Endothelial cell of umbilical vein (primary cell): ENCODE measurements around the gene UPB1. TPM values are rescaled to one million over a fixed set of nuclear protein-coding genes. Genes with fewer than 3 reads are reported as not detected.

Source experiments
- BruUV-seq: library from RNA; stranded (reverse); fragments of 400-500 nt; replicated peaks from 2 replicates; lab custom pipeline; 2021; lab: Mats Ljungman, UMichigan
- CTCF ChIA-PET: fragments of 300-600, 350-600 bp; sonication (Branson Sonifier 250); formaldehyde crosslinking; loops from one replicate; lab custom pipeline; 2021; ENCODE audit warnings: antibody characterized with exemption, inconsistent platforms; lab: Charles Lee
- POLR2A ChIA-PET: fragments of 300-600, 350-600 bp; sonication (Branson Sonifier 250); formaldehyde crosslinking; loops from one replicate; lab custom pipeline; 2021; ENCODE audit warnings: antibody characterized with exemption, inconsistent platforms; lab: Charles Lee
- DNase-seq: peaks from one replicate; pipeline ENCODE4 v3.0.0-alpha.2; 2011; ENCODE audit warnings: low read depth, low spot score
- FAIRE-seq: peaks from 2 replicates; lab custom pipeline; 2011; peaks lifted over from hg19 to GRCh38; lab: Jason Lieb, UNC
- H2AFZ ChIP-seq: 2 replicates; pipeline ENCODE4 v1.6.0; 2012; ENCODE audit warnings: low read depth, low read length, control low read depth, inconsistent platforms
- H3K27ac ChIP-seq: 2 replicates; pipeline ENCODE4 v1.5.1; 2011; ENCODE audit warnings: low read depth, mild to moderate bottlenecking, control low read depth, low read length, moderate library complexity; ENCODE audit not compliant: insufficient read depth
- H3K27me3 ChIP-seq, 2 experiments: 2 replicates each; pipeline versions ENCODE4 v1.6.0 to v1.6.1; 2011; ENCODE audit warnings: low read length in 2 of 2, mixed read lengths in 1 of 2; ENCODE audit not compliant: control insufficient read depth in 2 of 2, insufficient read depth in 2 of 2
- H3K36me3 ChIP-seq, 2 experiments: 2 replicates in 1 of 2; 3 replicates in 1 of 2; pipeline ENCODE4 v1.5.1; 2011; ENCODE audit warnings: low read length in 2 of 2, mild to moderate bottlenecking in 1 of 2, moderate library complexity in 1 of 2; ENCODE audit not compliant: control insufficient read depth in 2 of 2, insufficient read depth in 2 of 2; ENCODE audit errors: extremely low read depth in 1 of 2
- H3K4me1 ChIP-seq: 3 replicates; pipeline ENCODE4 v1.5.1; 2011; ENCODE audit warnings: mild to moderate bottlenecking, low read length; ENCODE audit not compliant: control insufficient read depth, insufficient read depth; ENCODE audit errors: extremely low read depth
- H3K4me2 ChIP-seq: 2 replicates; pipeline ENCODE4 v1.6.1; 2011; ENCODE audit warnings: low read length, control low read depth, mixed read lengths; ENCODE audit not compliant: insufficient read depth
- H3K4me3 ChIP-seq, 3 experiments: fragments of 200-600 bp in 1 of 3; sonication (generic), shearing (Covaris generic) in 1 of 3; replicated peaks in 1 of 3; 2 replicates each; pipeline ENCODE4 v1.5.1; 2011 to 2016; ENCODE audit warnings: control low read depth in 3 of 3, low read length in 3 of 3, mild to moderate bottlenecking in 2 of 3, inconsistent platforms in 1 of 3, low read depth in 1 of 3, moderate library complexity in 1 of 3; ENCODE audit not compliant: insufficient read depth in 1 of 3
- H3K79me2 ChIP-seq: 2 replicates; pipeline ENCODE4 v1.6.0; 2012; ENCODE audit warnings: low read length, inconsistent platforms; ENCODE audit not compliant: control insufficient read depth, insufficient read depth
- H3K9ac ChIP-seq: replicated peaks from 2 replicates; pipeline ENCODE3; 2011; ENCODE audit warnings: low read length, control low read depth; ENCODE audit not compliant: insufficient read depth; ENCODE audit errors: extremely low read depth
- H3K9me1 ChIP-seq: replicated peaks from 3 replicates; pipeline ENCODE4 v1.6.0; 2011; ENCODE audit warnings: mild to moderate bottlenecking, low read length; ENCODE audit not compliant: control insufficient read depth, insufficient read depth; ENCODE audit errors: extremely low read depth
- H3K9me3 ChIP-seq: replicated peaks from 2 replicates; pipeline ENCODE4 v1.5.1; 2012; ENCODE audit warnings: low read length, inconsistent platforms; ENCODE audit not compliant: control insufficient read depth, insufficient read depth
- H4K20me1 ChIP-seq: replicated peaks from 2 replicates; pipeline ENCODE3; 2011; ENCODE audit warnings: mild to moderate bottlenecking, low read length; ENCODE audit not compliant: control insufficient read depth, insufficient read depth; ENCODE audit errors: extremely low read depth
- CTCF ChIP-seq, 2 donors: IDR thresholded peaks; 1 replicate in 1 of 2; 2 replicates in 1 of 2; pipeline ENCODE4 v1.5.1; 2011; ENCODE audit warnings: low read length in 2 of 2, mild to moderate bottlenecking in 2 of 2, moderate library complexity in 2 of 2, control low read depth in 1 of 2, inconsistent platforms in 1 of 2, low read depth in 1 of 2; ENCODE audit not compliant: insufficient read depth in 1 of 2; ENCODE audit errors: extremely low read depth in 1 of 2
- EZH2 ChIP-seq: IDR thresholded peaks from 2 replicates; pipeline ENCODE4 v1.6.1; 2012; ENCODE audit warnings: borderline replicate concordance, low read depth, mild to moderate bottlenecking, moderate library complexity, low read length, inconsistent platforms; ENCODE audit not compliant: severe bottlenecking
- FOS ChIP-seq: IDR thresholded peaks from 2 replicates; pipeline ENCODE4 v1.6.1; 2011; ENCODE audit warnings: mild to moderate bottlenecking, low read length, moderate library complexity, borderline replicate concordance; ENCODE audit not compliant: insufficient read depth
- GATA2 ChIP-seq: IDR thresholded peaks from 2 replicates; pipeline ENCODE4 v1.7.0; 2011; ENCODE audit warnings: low read depth, mild to moderate bottlenecking, moderate library complexity, mixed read lengths, low read length; ENCODE audit not compliant: insufficient read length, insufficient read depth
- JUN ChIP-seq: IDR thresholded peaks from 2 replicates; pipeline ENCODE4 v1.6.1; 2011; ENCODE audit warnings: borderline replicate concordance, low read depth; ENCODE audit not compliant: insufficient read length, insufficient read depth
- MAX ChIP-seq: IDR thresholded peaks from 2 replicates; pipeline ENCODE4 v1.6.1; 2011; ENCODE audit not compliant: insufficient read depth, insufficient read length
- MYC ChIP-seq: IDR thresholded peaks from one replicate; pipeline ENCODE4 v1.6.1; 2011; ENCODE audit warnings: mild to moderate bottlenecking, low read depth, low read length
- POLR2A ChIP-seq: IDR thresholded peaks from 2 replicates; pipeline ENCODE4 v1.6.1; 2012; ENCODE audit warnings: low read depth, mild to moderate bottlenecking, control low read depth, low read length
- POLR2AphosphoS5 ChIP-seq: IDR thresholded peaks from 2 replicates; pipeline ENCODE4 v1.6.1; 2012; ENCODE audit warnings: low read depth, mild to moderate bottlenecking, control low read depth, low read length, moderate library complexity; ENCODE audit not compliant: insufficient read depth
- dilution Hi-C: fragments of 300-500 bp; cut with MboI; formaldehyde crosslinking; loops from one replicate; pipeline ENCODE4 v1.15.0; 2019; ENCODE audit warnings: low sequenced_read_pairs; ENCODE audit not compliant: extremely low pct_ligation_motif_present
- intact Hi-C: fragments of 100-400 bp; cut with micrococcal nuclease; formaldehyde crosslinking; loops from one replicate; pipeline ENCODE4 v1.10.0; 2022
- polyA plus RNA-seq, 4 experiments: library from polyadenylated mRNA; depleted of rRNA in 3 of 4; stranded (reverse) in 3 of 4; unstranded in 1 of 4; fragments of >200 nt; gene quantifications; 2 replicates each; pipeline versions ENCODE4 v1.2.1 to v1.2.3, GENCODE V29; 2011 to 2012; ENCODE audit warnings: missing spikeins in 1 of 4
- total RNA-seq: library from RNA; stranded (reverse); gene quantifications from 2 replicates; pipeline ENCODE4 v1.2.3, GENCODE V29; 2021

The UPB1 gene
- total and polyA plus RNA-seq, 2 donors (not counting 3 experiments of a cell fraction or from before 2014, with no cell fraction given), result 0.30 to 0.80 TPM

DNA sequence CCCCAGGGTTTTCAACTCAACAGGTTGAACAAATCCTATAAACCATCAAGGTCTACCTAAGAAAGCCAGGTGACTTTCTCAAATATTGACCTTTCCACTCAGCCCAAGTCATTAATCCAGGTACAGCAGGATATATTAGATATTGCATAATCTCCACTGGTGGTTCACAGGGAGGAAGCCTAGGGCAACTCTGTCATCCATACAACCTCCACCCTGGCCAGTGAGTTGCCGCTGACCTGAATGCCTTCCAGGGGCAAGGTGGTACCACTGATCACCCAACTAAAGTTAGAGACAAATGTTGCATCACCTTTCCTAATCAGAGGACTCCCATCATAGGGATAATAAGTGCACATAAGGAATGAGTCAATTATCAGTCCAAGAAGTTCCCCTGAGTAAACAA lies 36.9 kb downstream of the UPB1 start:
- no peak for DNase-seq
- no peaks in the 10 kb centered on the region for H3K9me1 ChIP-seq
- H3K9ac ChIP-seq, result no peak overlapping the region
- no TSS peak for BruUV-seq
- no peaks in the 10 kb centered on the region for H3K4me1 ChIP-seq
- H3K79me2 ChIP-seq, result no peaks in the 10 kb centered on the region
- dilution Hi-C loops, result no loop called here
- no peak overlapping the region for H2AFZ ChIP-seq
- POLR2A ChIA-PET, result no interaction called here
- H3K9me3 ChIP-seq, result no peaks in the 10 kb centered on the region
- H3K27me3 ChIP-seq, result peaks cover 0 to 3% of the 10 kb centered on the region in 2 experiments
- no peaks in the 10 kb centered on the region for H4K20me1 ChIP-seq
- no peak overlapping the region for H3K27ac ChIP-seq
- TF ChIP-seq FOS, result no peak
- no peak for TF ChIP-seq MAX
- TF ChIP-seq JUN, result no peak
- TF ChIP-seq POLR2AphosphoS5, result no peak
- no peak for TF ChIP-seq CTCF (IDR thresholded peaks at IDR 0.05; ENCODE audit: extremely low read depth in 1 of 2, insufficient read depth in 1 of 2, low read depth in 1 of 2, low read length in 2 of 2)
- TF ChIP-seq POLR2A, result no peak
- no peak for TF ChIP-seq EZH2
- TF ChIP-seq GATA2, result no peak
- no peak for TF ChIP-seq MYC
- CTCF ChIA-PET, result no interaction called here
- H3K36me3 ChIP-seq, result no peaks in the 10 kb centered on the region
- H3K4me2 ChIP-seq, result no peak overlapping the region
- no peak for FAIRE-seq
- H3K4me3 ChIP-seq, result no peak overlapping the region
- intact Hi-C loops, result no loop called here
